ENCODE measurements around the gene ALDH8A1.
A peak's percentile ranks its signal among the peaks of the same experiment; 100 is the strongest.

The ALDH8A1 gene

GRCh38 chr6:134884752-134885151, 65.1 kb downstream of the ALDH8A1 start:
- no peak for DNase-seq (ENCODE audit: low read depth)
- H3K4me3 ChIP-seq (ENCODE audit: control insufficient read depth, low read depth, low read length): no peak overlapping the region
- TF ChIP-seq CTCF (IDR thresholded peaks at IDR 0.05; ENCODE audit: control insufficient read depth, insufficient read depth, low read depth, low read length, missing control alignments): no peak

- DNase-seq (ENCODE audit: low read depth): no peak
- TF ChIP-seq CTCF (IDR thresholded peaks at IDR 0.05; ENCODE audit: control insufficient read depth, insufficient read depth, low read depth, low read length, missing control alignments): no peak
- no peak overlapping the region for H3K4me3 ChIP-seq (ENCODE audit: control insufficient read depth, low read depth, low read length)
These were observed 66.6 kb downstream of the ALDH8A1 start for GRCh38 chr6:134883314-134883713.

GRCh38 chr6:134882426-134883038, 67.4 kb downstream of the ALDH8A1 start:
- TF ChIP-seq CTCF (IDR thresholded peaks at IDR 0.05; ENCODE audit: control insufficient read depth, insufficient read depth, low read depth, low read length, missing control alignments): peak; percentile 81
- DNase-seq (ENCODE audit: low read depth): peak; percentile 39
- no peak overlapping the region for H3K4me3 ChIP-seq (ENCODE audit: control insufficient read depth, low read depth, low read length)

GRCh38 chr6:134880487-134881190, 69.3 kb downstream of the ALDH8A1 start:
- DNase-seq (ENCODE audit: low read depth): peak; percentile 35
- TF ChIP-seq CTCF (IDR thresholded peaks at IDR 0.05; ENCODE audit: control insufficient read depth, insufficient read depth, low read depth, low read length, missing control alignments): no peak
- H3K4me3 ChIP-seq (ENCODE audit: control insufficient read depth, low read depth, low read length): no peak overlapping the region

- H3K4me3 ChIP-seq (ENCODE audit: control insufficient read depth, low read depth, low read length): no peak overlapping the region
- DNase-seq (ENCODE audit: low read depth): no peak
- no peak for TF ChIP-seq CTCF (IDR thresholded peaks at IDR 0.05; ENCODE audit: control insufficient read depth, insufficient read depth, low read depth, low read length, missing control alignments)
These were observed 71.8 kb downstream of the ALDH8A1 start for GRCh38 chr6:134878136-134878535.

GRCh38 chr6:134875367-134875766, 74.5 kb downstream of the ALDH8A1 start:
- H3K4me3 ChIP-seq (ENCODE audit: control insufficient read depth, low read depth, low read length): no peak overlapping the region
- no peak for TF ChIP-seq CTCF (IDR thresholded peaks at IDR 0.05; ENCODE audit: control insufficient read depth, insufficient read depth, low read depth, low read length, missing control alignments)
- no peak for DNase-seq (ENCODE audit: low read depth)

Data from AG09309 (cell line).